GM21526 (cell line): Measurements from ENCODE around the gene KLK13.

Experiments used
- ATAC-seq: cut with Tn5 transposase; IDR thresholded peaks from one replicate; pipeline ENCODE4 v1.9.1; 2021; ENCODE audit warnings: moderate library complexity; ENCODE audit not compliant: unreplicated experiment, low FRiP score

The KLK13 gene, protein sequence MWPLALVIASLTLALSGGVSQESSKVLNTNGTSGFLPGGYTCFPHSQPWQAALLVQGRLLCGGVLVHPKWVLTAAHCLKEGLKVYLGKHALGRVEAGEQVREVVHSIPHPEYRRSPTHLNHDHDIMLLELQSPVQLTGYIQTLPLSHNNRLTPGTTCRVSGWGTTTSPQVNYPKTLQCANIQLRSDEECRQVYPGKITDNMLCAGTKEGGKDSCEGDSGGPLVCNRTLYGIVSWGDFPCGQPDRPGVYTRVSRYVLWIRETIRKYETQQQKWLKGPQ

DNA sequence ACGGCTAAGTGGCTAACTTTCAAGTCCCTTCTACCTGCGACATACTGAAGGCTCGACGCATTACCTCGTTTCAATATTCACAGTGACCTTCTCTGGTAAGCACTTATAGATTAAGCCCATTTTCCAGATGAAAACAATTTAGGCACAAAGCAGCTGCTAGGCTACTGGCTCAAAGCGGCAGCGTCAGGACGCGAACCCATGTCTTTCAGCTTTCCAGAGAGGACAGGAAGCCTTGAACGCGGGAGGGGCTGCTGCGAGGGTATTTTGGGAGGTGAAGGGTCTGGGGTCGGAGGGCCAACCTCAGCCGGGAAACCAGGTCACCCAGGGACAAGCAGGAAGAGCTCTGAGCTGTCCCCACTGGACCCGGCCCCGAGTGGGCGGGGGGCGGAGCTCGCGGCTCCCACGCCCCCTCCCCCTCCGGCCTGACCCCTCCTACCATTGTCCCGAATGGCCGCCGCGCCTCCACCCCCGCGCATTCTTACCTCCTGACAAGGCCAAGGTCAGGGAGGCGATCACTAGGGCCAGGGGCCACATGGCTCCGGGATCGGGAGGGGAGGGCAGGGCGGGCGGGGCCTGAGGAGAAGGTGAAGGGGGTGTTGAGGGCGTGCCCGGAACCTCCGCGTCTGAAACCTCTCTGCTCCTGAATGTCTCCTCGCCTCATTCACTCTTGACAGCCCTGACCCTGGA lies at the start of gene KLK13:
KLK13 (minus strand) TSS at position 559 of the 687 bp plus-strand sequence; CDS start at position 534, 25 bp downstream.
- ATAC-seq: no peak

DNA sequence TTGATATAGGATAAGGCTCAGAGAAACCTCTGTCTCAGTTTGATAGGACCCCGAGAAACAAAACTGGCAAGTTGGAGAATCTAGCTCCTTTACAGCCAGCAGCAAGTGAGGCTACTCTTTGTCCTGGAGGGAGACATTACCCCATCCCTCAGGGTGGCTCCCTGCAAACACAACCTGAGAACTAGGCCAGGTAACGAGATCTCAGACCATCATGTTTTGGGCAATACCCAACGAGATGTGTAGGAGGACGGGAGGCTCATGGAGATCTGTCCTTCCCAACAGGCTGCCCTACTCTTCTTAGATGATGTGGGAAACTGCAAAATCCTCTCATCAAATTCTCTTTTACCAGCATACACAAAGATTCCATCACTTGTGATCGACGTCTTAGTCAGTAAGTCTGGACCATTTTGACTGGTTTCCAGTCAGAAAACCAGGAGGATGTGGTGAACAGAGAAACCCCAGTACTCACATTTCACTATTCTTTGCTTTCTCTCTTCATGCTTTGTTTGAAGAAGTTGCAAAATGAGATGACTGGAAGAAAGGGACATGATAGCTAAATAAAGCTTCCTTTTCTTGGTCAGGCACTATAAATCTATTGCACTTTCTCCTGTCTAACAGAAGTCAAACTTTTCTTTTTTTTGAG lies 49.3 kb upstream of the KLK13 start:
- no peak for ATAC-seq

DNA sequence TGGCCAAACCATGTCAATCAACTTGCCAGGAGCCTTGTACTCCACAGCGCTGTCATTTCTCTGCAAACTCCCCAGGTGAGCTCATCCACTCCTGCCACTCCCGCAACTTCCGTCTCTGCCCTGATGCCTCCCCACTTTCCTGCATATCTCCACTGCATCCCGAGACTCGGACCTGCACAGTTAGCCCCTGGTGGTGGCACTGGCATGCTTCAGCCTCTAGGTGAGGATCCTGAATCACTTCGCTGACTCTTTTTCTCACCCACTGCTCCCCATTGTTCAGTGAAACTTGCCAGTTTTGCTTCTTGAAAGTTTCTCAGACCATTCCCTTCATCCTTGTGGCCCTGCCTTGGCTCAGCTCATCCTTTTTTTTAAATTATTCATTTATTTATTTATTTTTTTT lies 46.7 kb upstream of the KLK13 start:
- ATAC-seq: no peak

- ATAC-seq: no peak
Measured at GRCh38 chr19:51110666-51110971, 45.7 kb upstream of the KLK13 start.

- peak; percentile 26 for ATAC-seq
Measured at GRCh38 chr19:51108805-51109146, 43.9 kb upstream of the KLK13 start.

DNA sequence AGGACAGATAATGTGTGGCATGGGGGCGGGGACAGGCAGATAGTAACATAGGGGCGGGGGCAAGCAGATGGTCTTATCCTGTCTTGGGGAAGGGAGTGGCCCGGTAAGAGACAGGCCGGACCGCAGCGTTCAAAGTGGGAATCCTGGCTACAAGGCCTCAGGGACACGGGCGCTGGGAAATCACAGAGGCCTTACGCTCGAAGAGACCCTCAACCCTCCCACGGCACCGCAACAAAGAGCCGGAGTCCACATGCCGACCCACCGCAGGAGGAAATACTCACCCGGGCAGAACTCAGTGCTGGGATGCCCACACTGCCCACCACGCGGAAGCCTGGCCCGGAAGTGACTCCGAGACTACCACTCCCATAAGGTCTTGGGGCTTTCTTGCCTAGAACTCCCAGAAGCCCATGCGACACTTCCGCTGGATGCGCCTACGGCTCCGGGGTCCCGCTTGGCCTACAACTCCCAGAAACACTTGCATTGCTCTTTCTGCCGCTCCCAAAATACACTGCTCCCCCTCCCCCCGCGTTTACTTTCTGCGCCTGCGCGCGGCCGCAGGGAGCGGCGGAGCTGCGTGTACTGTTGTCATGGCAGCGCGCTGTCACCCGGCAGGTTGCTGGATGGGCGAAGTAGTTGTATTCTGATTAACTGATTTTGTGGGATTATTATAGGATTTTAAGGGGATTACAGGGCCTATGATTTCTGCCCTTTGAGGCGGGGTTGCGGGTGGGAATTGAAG lies 43.3 kb upstream of the KLK13 start, which contains the start of gene CTU1:
CTU1 (minus strand) TSS at position 344 of the 739 bp plus-strand sequence. CDS start 3,840 bp downstream, outside the sequence.
- peak; percentile 87 for ATAC-seq

DNA sequence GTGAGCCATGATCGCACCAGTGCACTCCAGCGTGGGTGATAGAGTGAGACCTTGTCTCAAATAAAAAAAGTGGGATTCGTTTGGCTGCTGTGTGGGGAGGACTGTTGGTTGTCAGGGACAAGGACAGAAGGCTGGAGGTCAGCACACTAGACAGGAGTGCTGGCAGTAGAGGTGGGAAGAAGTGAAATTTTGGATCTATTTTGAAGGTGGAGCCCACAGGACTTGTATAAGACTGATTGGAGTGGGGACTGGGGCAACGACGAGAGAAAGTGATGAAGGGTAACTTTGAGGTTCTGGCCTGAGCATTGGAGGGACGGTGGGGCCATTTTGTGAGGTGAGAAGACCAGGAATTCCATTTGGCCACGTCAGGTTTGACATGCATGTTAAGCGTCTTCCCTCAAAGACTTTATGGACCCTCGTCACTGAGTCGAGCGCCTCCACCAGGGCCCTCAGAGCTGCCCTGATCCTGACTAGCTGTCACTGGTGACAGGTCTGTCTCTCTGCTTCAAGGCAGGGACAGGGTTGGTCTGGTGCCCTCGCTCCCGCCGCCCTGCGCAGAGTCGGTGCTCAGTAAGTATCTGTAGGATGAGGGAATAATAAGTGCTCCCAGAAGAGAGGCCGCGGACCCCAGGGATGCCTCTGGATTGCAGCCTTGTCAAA lies 42.6 kb upstream of the KLK13 start:
- peak; percentile 9 for ATAC-seq

DNA sequence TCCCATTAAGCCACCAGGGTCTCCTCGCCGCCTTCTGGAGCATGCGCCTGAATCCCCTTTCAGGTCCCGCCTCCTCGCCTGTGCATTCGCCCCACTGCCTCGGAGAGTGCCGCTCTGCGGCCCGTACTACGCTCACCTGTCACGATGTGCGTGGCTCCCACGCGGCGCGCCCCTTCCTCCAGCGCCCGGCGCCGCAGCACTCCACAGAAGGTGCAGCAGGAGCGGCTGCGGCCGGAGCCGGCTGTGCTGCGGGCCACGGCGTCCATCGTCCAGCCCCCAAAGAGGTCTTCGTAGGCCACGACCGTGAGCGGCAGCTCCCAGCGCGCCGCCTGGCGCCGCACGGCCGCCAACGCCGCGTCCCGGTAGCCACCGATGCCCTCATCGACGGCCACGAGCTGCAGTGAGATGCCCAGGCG lies 39.0 kb upstream of the KLK13 start:
- ATAC-seq: no peak

GRCh38 chr19:51102991-51103390 lies 38.1 kb upstream of the KLK13 start:
- ATAC-seq: no peak

GRCh38 chr19:51101171-51101865 lies 36.4 kb upstream of the KLK13 start:
- ATAC-seq: no peak

GRCh38 chr19:51100601-51101000 lies 35.7 kb upstream of the KLK13 start:
- ATAC-seq: no peak

- ATAC-seq: no peak
Measured at GRCh38 chr19:51099047-51099382, 34.1 kb upstream of the KLK13 start.

DNA sequence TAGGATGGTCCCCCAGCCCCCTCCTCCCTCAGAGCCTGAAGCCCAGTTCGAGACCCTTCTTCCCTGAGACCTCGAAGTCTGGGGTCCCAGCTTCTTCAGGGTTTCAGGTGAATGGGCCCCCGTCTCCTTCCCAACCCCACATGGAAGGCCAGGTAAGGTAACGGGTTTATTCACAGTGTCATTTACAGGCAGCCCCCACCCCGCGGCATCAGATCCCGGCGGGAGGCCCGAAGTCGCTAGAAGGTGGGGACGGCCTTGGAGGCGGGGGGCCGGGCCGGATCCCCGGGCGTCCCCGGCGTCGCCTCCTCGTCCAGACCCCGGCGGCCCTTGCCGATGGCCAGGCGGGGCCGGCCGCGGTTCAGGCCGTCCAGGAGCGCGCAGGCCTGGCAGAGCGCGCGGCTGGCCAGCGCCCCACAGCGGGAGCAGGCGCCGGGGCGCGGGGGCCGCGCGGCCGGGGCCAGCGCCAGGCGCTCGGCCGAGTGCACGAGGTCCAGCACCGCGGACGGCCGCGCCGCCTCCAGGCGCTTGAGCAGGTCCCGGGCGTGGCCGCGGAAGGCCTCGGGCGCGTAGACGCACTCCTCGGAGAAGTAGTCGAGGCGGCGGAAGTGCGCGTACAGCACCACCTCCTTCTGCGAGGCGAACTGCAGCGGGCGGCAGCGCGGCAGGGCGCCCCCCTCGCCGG lies 33.6 kb upstream of the KLK13 start:
- no peak for ATAC-seq

- ATAC-seq: no peak
Measured at GRCh38 chr19:51097796-51098195, 32.9 kb upstream of the KLK13 start.

GRCh38 chr19:51097166-51097738 lies 32.4 kb upstream of the KLK13 start:
- ATAC-seq: no peak

- ATAC-seq: no peak
Measured at GRCh38 chr19:51096473-51097165, 31.7 kb upstream of the KLK13 start.

- ATAC-seq: no peak
Measured at GRCh38 chr19:51094696-51095279, 29.9 kb upstream of the KLK13 start.
